HFFc6 (cell line): ENCODE data around the gene USP7. TPM values are rescaled to one million over a fixed set of nuclear protein-coding genes. Genes with fewer than 3 reads are reported as not detected.

Source experiments
- DNase-seq: peaks from one replicate; pipeline ENCODE4 v3.0.0-alpha.2; 2018
- H3K27ac Mint-ChIP-seq: 2 replicates; pipeline ENCODE4 v1.8.0; 2020; ENCODE audit warnings: mild to moderate bottlenecking, mixed read lengths
- H3K27me3 Mint-ChIP-seq: 2 replicates; pipeline ENCODE4 v1.8.0; 2021; ENCODE audit warnings: mild to moderate bottlenecking, moderate library complexity, mixed read lengths; ENCODE audit not compliant: insufficient read depth
- H3K36me3 Mint-ChIP-seq: 2 replicates; pipeline ENCODE4 v1.8.0; 2021; ENCODE audit warnings: low read depth, mixed read lengths
- H3K4me1 Mint-ChIP-seq: 2 replicates; pipeline ENCODE4 v1.8.0; 2020; ENCODE audit warnings: low read depth, mixed read lengths
- H3K4me3 Mint-ChIP-seq: 2 replicates; pipeline ENCODE4 v1.8.0; 2020; ENCODE audit warnings: mild to moderate bottlenecking, moderate library complexity, mixed read lengths
- H3K9me3 Mint-ChIP-seq: 2 replicates; pipeline ENCODE4 v1.8.0; 2020; ENCODE audit warnings: mild to moderate bottlenecking, mixed read lengths
- total RNA-seq, 6 experiments: library from RNA; stranded (reverse); fragmentation: NEBNext Ultra II Directional; extraction: Animal tissue kit (Norgen Biotek cat#: 25700); gene quantifications; 2 replicates in 1 of 6; 3 replicates in 5 of 6; pipeline ENCODE4 v1.2.3, GENCODE V29; 2021
- TF ChIP-seq, protein P1 (sequence below): fragments of 200-600 bp; sonication (generic); IDR thresholded peaks from 2 replicates; pipeline ENCODE4 v1.5.0; 2021; ENCODE audit warnings: antibody characterized with exemption, mild to moderate bottlenecking

USP7 gene
- total RNA-seq, 6 experiments from 2014 or later, result 80.1 to 93.4 (median 89.5) TPM

- Mint-ChIP-seq H3K27me3 (peaks cover 2% of the 10 kb centered on the region), H3K4me3 (no peak overlapping the region), H3K27ac (no peak overlapping the region), H3K36me3 (no peaks in the 10 kb centered on the region), H3K4me1 (peaks cover 47% of the 10 kb centered on the region), H3K9me3 (no peaks in the 10 kb centered on the region)
- TF ChIP-seq, protein P1, sequence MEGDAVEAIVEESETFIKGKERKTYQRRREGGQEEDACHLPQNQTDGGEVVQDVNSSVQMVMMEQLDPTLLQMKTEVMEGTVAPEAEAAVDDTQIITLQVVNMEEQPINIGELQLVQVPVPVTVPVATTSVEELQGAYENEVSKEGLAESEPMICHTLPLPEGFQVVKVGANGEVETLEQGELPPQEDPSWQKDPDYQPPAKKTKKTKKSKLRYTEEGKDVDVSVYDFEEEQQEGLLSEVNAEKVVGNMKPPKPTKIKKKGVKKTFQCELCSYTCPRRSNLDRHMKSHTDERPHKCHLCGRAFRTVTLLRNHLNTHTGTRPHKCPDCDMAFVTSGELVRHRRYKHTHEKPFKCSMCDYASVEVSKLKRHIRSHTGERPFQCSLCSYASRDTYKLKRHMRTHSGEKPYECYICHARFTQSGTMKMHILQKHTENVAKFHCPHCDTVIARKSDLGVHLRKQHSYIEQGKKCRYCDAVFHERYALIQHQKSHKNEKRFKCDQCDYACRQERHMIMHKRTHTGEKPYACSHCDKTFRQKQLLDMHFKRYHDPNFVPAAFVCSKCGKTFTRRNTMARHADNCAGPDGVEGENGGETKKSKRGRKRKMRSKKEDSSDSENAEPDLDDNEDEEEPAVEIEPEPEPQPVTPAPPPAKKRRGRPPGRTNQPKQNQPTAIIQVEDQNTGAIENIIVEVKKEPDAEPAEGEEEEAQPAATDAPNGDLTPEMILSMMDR, result no peak
- no peak for DNase-seq
These were observed 17.9 kb downstream of the USP7 start for GRCh38 chr16:8945626-8946296.

- no peak for DNase-seq
- Mint-ChIP-seq H3K4me1 (peaks cover 38% of the 10 kb centered on the region), H3K4me3 (no peak overlapping the region), H3K9me3 (no peaks in the 10 kb centered on the region), H3K27me3 (no peaks in the 10 kb centered on the region; the same call in 1 of the 2 replicates), H3K27ac (no peak overlapping the region), H3K36me3 (no peaks in the 10 kb centered on the region)
- TF ChIP-seq, protein P1, result no peak
These were observed 19.5 kb downstream of the USP7 start for GRCh38 chr16:8943966-8944759.

- peaks cover 33% of the 10 kb centered on the region for H3K4me1 Mint-ChIP-seq
- DNase-seq, result no peak
- H3K27ac Mint-ChIP-seq, result no peak overlapping the region
- no peaks in the 10 kb centered on the region for H3K36me3 Mint-ChIP-seq
- H3K27me3 Mint-ChIP-seq, result no peaks in the 10 kb centered on the region; the same call in 1 of the 2 replicates
- TF ChIP-seq, protein P1, result no peak
- no peaks in the 10 kb centered on the region for H3K9me3 Mint-ChIP-seq
- H3K4me3 Mint-ChIP-seq, result no peak overlapping the region
These were observed 20.5 kb downstream of the USP7 start for GRCh38 chr16:8943001-8943763.

DNA sequence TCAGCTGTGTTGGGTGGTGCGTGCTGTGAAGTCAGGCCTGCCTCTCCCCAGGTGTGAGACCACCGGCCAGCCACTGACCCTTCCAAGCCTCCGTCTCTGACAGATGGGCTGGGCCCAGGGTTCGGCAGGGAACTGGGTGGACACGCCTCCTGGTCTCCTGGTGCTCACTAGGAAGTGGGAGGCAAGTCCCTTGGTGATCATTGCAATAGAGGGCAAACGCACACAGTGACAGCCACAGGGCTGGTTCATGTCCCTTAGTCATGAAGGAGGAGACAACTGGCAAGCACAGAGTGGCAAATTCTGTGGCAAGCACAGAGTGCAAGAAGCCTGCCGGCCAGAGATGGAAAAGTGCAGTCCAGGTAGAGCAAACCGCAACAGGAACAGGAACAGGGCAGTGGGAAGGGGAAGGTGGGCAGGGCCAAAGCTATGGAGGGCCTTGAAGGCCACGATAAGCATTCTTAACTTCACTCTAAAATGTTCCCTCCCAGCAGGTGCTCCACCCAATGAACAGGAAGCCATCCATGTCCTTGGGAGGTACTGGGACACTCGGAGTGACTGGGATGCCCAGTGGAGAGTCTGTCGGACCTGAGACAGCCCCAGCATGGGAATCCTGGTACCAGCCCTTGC is 21.9 kb downstream of the USP7 start:
- H3K9me3 Mint-ChIP-seq, result no peaks in the 10 kb centered on the region
- H3K4me3 Mint-ChIP-seq, result no peak overlapping the region
- TF ChIP-seq, protein P1, result no peak
- H3K27ac Mint-ChIP-seq, result no peak overlapping the region
- H3K27me3 Mint-ChIP-seq, result no peaks in the 10 kb centered on the region; the same call in 1 of the 2 replicates
- no peaks in the 10 kb centered on the region for H3K36me3 Mint-ChIP-seq
- DNase-seq, result no peak
- H3K4me1 Mint-ChIP-seq, result peaks cover 42% of the 10 kb centered on the region

GRCh38 chr16:8937803-8938202 is 25.9 kb downstream of the USP7 start:
- TF ChIP-seq, protein P1, result no peak
- H3K36me3 Mint-ChIP-seq, result no peaks in the 10 kb centered on the region
- no peaks in the 10 kb centered on the region for H3K9me3 Mint-ChIP-seq
- no peak for DNase-seq
- H3K27ac Mint-ChIP-seq, result no peak overlapping the region
- no peak overlapping the region for H3K4me3 Mint-ChIP-seq
- H3K4me1 Mint-ChIP-seq, result peaks cover 29% of the 10 kb centered on the region
- H3K27me3 Mint-ChIP-seq, result no peaks in the 10 kb centered on the region
